A673 (cell line): ENCODE data around the gene SPINT1.

Experiments
- CTCF ChIP-seq: fragments of 300-800, 200-600 bp; sonication (generic); conservative IDR thresholded peaks from 2 replicates; pipeline ENCODE4 v1.5.1; 2017; ENCODE audit warnings: low read depth, mild to moderate bottlenecking, antibody characterized with exemption, low read length, moderate library complexity, mixed read lengths
- EZH2 ChIP-seq: fragments of 200-600 bp; sonication (generic); IDR thresholded peaks from 2 replicates; pipeline ENCODE4 v1.6.1; 2017; ENCODE audit warnings: borderline replicate concordance, low read depth, mild to moderate bottlenecking, mixed read lengths, antibody characterized with exemption, low read length; ENCODE audit not compliant: poor library complexity, severe bottlenecking

- TF ChIP-seq CTCF (no peak), EZH2 (no peak)
Observed at GRCh38 chr15:40841741-40842140, 2.1 kb upstream of the SPINT1 start.
